ENCODE measurements around the gene HNRNPAB.
A peak's percentile ranks its signal among the peaks of the same experiment; 100 is the strongest.
"Not testable (repeated sequence)": the region's sequence is repeated elsewhere in the genome, so short reads cannot be mapped to it uniquely, and the experiment has no call there.

HNRNPAB gene

GRCh38 chr5:178198151-178198550 lies 6.2 kb upstream of the HNRNPAB start:
- not testable (repeated sequence) for DNase-seq

GRCh38 chr5:178198706-178199105 lies 5.6 kb upstream of the HNRNPAB start:
- no peak for DNase-seq

- peak in 1 of 2 donors; percentile 5 for DNase-seq
Measured at GRCh38 chr5:178199581-178200434, 4.5 kb upstream of the HNRNPAB start.

- peak in 1 of 2 donors; percentile 0 for DNase-seq
Measured at GRCh38 chr5:178201221-178201926, 3.0 kb upstream of the HNRNPAB start.

GRCh38 chr5:178201927-178202235 lies 2.5 kb upstream of the HNRNPAB start:
- peak in 1 of 2 donors; percentile 6 for DNase-seq

- DNase-seq: peak in 1 of 2 donors; percentile 3
Measured at GRCh38 chr5:178202541-178202940, 1.8 kb upstream of the HNRNPAB start.

- DNase-seq: no peak
Measured at GRCh38 chr5:178203670-178204181, 607 bp upstream of the HNRNPAB start.

GRCh38 chr5:178204935-178205748 lies 809 bp downstream of the HNRNPAB start:
- peak; percentile 66 to 73 for DNase-seq

GRCh38 chr5:178205749-178206047 lies 1.4 kb downstream of the HNRNPAB start:
- no peak for DNase-seq

GRCh38 chr5:178206166-178207101 lies 2.1 kb downstream of the HNRNPAB start:
- peak; percentile 10 to 28 for DNase-seq

- DNase-seq: peak in 1 of 2 donors; percentile 2
Measured at GRCh38 chr5:178207183-178207916, 3.0 kb downstream of the HNRNPAB start.

- DNase-seq: peak in 1 of 2 donors; percentile 9
Measured at GRCh38 chr5:178207917-178208280, 3.6 kb downstream of the HNRNPAB start.

GRCh38 chr5:178208540-178209227 lies 4.4 kb downstream of the HNRNPAB start:
- DNase-seq: no peak

- DNase-seq: no peak
Measured at GRCh38 chr5:178209334-178210072, 5.2 kb downstream of the HNRNPAB start.

GRCh38 chr5:178210073-178210535 lies 5.8 kb downstream of the HNRNPAB start:
- DNase-seq: no peak

GRCh38 chr5:178210686-178211085 lies 6.4 kb downstream of the HNRNPAB start:
- DNase-seq: no peak

GRCh38 chr5:178211095-178212048 lies 7.0 kb downstream of the HNRNPAB start:
- no peak for DNase-seq

- no peak for DNase-seq
Measured at GRCh38 chr5:178212241-178213002, 8.1 kb downstream of the HNRNPAB start.
